ENCODE results near the gene GRHPR.
"Not testable (repeated sequence)": the region's sequence is repeated elsewhere in the genome, so short reads cannot be mapped to it uniquely, and the experiment has no call there.

GRHPR gene

DNA sequence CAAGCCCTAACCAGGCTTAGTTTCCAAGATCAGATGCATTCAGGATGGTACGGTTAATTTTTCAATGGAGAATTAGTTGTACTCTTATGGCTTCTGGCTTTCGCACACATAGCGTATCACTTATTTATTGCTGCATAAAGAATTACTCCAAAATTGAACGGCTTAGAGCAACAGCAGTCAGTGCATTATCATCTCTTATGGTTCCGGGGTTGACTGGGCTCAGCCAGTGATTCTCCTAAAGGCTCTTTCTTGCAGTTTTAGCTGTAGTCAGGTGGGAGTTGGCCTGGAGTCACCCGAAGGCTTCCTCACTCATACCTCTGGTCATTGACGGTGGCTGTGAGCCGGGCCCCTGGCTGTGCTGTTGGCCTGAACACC lies 595 bp upstream of the GRHPR start:
- no peaks in the 10 kb centered on the region for H3K27me3 ChIP-seq (ENCODE audit: control insufficient read depth, insufficient read depth, low read length)
- H3K4me1 ChIP-seq (ENCODE audit: control insufficient read depth, insufficient read depth, low read length): 0 out of 2 replicates have a peak, but pooled peaks cover 3% of the 10 kb centered on the region
- H3K27ac ChIP-seq (ENCODE audit: low read length): no peak overlapping the region
- WGBS (ENCODE audit: insufficient coverage, insufficient read length): no CpG with 5 or more reads among the region's 8 CpGs
- peaks cover 5% of the 10 kb centered on the region; the same call in 1 of the 2 replicates for H3K36me3 ChIP-seq (ENCODE audit: control insufficient read depth, insufficient read depth, low read length)
- DNase-seq (ENCODE audit: low read depth, low spot score): no peak
- H3K9me3 ChIP-seq (ENCODE audit: control insufficient read depth, insufficient read depth, low read length): no peaks in the 10 kb centered on the region
- peak overlapping the region; percentile 99; the same call in 1 of the 2 replicates for H3K4me3 ChIP-seq (ENCODE audit: low read length)

GRCh38 chr9:37423508-37423907 lies 1.0 kb downstream of the GRHPR start:
- H3K27me3 ChIP-seq (ENCODE audit: control insufficient read depth, insufficient read depth, low read length): no peaks in the 10 kb centered on the region
- DNase-seq (ENCODE audit: low read depth, low spot score): no peak
- no peaks in the 10 kb centered on the region for H3K9me3 ChIP-seq (ENCODE audit: control insufficient read depth, insufficient read depth, low read length)
- no peak overlapping the region for H3K27ac ChIP-seq (ENCODE audit: low read length)
- whole genome bisulfite sequencing (ENCODE audit: insufficient coverage, insufficient read length): no CpG with 5 or more reads among the region's 2 CpGs
- no peak overlapping the region; the same call in 1 of the 2 replicates for H3K4me3 ChIP-seq (ENCODE audit: low read length)
- H3K4me1 ChIP-seq (ENCODE audit: control insufficient read depth, insufficient read depth, low read length): 0 out of 2 replicates have a peak, but pooled peaks cover 3% of the 10 kb centered on the region
- H3K36me3 ChIP-seq (ENCODE audit: control insufficient read depth, insufficient read depth, low read length): peaks cover 16% of the 10 kb centered on the region

- Histone ChIP-seq H3K36me3 (ENCODE audit: control insufficient read depth, insufficient read depth, low read length) (peaks cover 22% of the 10 kb centered on the region), H3K27me3 (ENCODE audit: control insufficient read depth, insufficient read depth, low read length) (no peaks in the 10 kb centered on the region), H3K4me3 (ENCODE audit: low read length) (no peak overlapping the region), H3K27ac (ENCODE audit: low read length) (no peak overlapping the region), H3K9me3 (ENCODE audit: control insufficient read depth, insufficient read depth, low read length) (no peaks in the 10 kb centered on the region), H3K4me1 (ENCODE audit: control insufficient read depth, insufficient read depth, low read length) (0 out of 2 replicates have a peak, but pooled peaks cover 3% of the 10 kb centered on the region)
- DNase-seq (ENCODE audit: low read depth, low spot score): no peak
- WGBS (ENCODE audit: insufficient coverage, insufficient read length): no CpG with 5 or more reads among the region's 8 CpGs
These were observed 1.7 kb downstream of the GRHPR start for GRCh38 chr9:37424204-37424685.

GRCh38 chr9:37424686-37425297 lies 2.3 kb downstream of the GRHPR start:
- no peaks in the 10 kb centered on the region for H3K9me3 ChIP-seq (ENCODE audit: control insufficient read depth, insufficient read depth, low read length)
- WGBS (ENCODE audit: insufficient coverage, insufficient read length): no CpG with 5 or more reads among the region's 18 CpGs
- peaks cover 22% of the 10 kb centered on the region for H3K36me3 ChIP-seq (ENCODE audit: control insufficient read depth, insufficient read depth, low read length)
- H3K4me3 ChIP-seq (ENCODE audit: low read length): no peak overlapping the region
- 0 out of 2 replicates have a peak, but pooled peaks cover 3% of the 10 kb centered on the region for H3K4me1 ChIP-seq (ENCODE audit: control insufficient read depth, insufficient read depth, low read length)
- H3K27ac ChIP-seq (ENCODE audit: low read length): no peak overlapping the region
- DNase-seq (ENCODE audit: low read depth, low spot score): no peak
- H3K27me3 ChIP-seq (ENCODE audit: control insufficient read depth, insufficient read depth, low read length): no peaks in the 10 kb centered on the region

DNA sequence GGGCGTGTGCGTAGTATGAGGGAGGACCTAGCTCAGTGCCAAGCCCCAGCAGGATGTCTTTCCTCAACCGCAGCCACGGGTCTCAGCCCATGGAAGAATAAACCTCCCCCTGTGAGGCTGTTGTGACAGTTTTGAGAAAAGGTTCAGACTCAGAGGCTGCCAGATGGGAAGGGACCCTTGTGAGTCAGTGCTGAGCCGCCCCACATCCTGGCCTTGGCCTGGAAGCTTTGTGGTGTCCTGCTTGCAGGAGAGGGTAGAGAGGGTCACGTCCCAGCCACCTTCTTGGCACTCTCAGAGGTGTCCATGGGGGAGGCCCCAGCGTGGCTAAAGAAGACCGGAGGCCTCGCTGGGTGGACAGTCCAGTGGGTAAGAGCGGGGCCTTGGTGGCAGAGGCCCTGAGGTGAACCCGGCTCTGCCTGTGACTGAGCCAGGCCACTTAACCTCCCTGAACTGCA lies 2.8 kb downstream of the GRHPR start:
- no CpG with 5 or more reads among the region's 11 CpGs for WGBS (ENCODE audit: insufficient coverage, insufficient read length)

GRCh38 chr9:37426431-37426830 lies 3.9 kb downstream of the GRHPR start:
- H3K9me3 ChIP-seq (ENCODE audit: control insufficient read depth, insufficient read depth, low read length); H3K27ac ChIP-seq (ENCODE audit: low read length); H3K4me1 ChIP-seq (ENCODE audit: control insufficient read depth, insufficient read depth, low read length); H3K27me3 ChIP-seq (ENCODE audit: control insufficient read depth, insufficient read depth, low read length); H3K4me3 ChIP-seq (ENCODE audit: low read length); DNase-seq (ENCODE audit: low read depth, low spot score): not testable (repeated sequence)
- no CpG with 5 or more reads among the region's 15 CpGs for WGBS (ENCODE audit: insufficient coverage, insufficient read length)
- H3K36me3 ChIP-seq (ENCODE audit: control insufficient read depth, insufficient read depth, low read length): peaks cover 29% of the 10 kb centered on the region

More for the DNA sequence above, 2.8 kb downstream of the GRHPR start:
- DNase-seq (ENCODE audit: low read depth, low spot score): no peak
- 0 out of 2 replicates have a peak, but pooled peaks cover 3% of the 10 kb centered on the region for H3K4me1 ChIP-seq (ENCODE audit: control insufficient read depth, insufficient read depth, low read length)
- no peak overlapping the region for H3K27ac ChIP-seq (ENCODE audit: low read length)
- peaks cover 22% of the 10 kb centered on the region for H3K36me3 ChIP-seq (ENCODE audit: control insufficient read depth, insufficient read depth, low read length)
- H3K9me3 ChIP-seq (ENCODE audit: control insufficient read depth, insufficient read depth, low read length): no peaks in the 10 kb centered on the region
- H3K27me3 ChIP-seq (ENCODE audit: control insufficient read depth, insufficient read depth, low read length): no peaks in the 10 kb centered on the region
- H3K4me3 ChIP-seq (ENCODE audit: low read length): no peak overlapping the region

DNA sequence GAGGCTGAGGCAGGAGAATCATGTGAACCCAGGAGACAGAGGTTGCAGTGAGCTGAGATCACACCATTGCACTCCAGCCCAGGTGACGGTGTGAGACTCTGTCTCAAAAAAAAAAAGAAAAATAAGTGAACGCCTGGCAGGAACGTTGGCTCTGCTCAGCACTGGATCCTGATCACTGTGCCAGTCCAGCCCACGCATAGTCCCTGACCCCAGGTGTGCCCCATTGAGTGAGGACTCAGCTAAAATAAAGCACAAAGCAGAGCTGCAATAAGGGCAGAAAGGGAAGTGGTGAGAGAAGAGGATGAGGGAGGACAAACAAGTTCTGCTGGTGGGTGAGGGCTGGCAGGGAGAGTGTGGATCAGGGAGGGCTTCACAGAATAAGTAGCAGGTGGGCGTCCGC lies 4.3 kb downstream of the GRHPR start:
- no peak overlapping the region for H3K27ac ChIP-seq (ENCODE audit: low read length)
- no peaks in the 10 kb centered on the region for H3K9me3 ChIP-seq (ENCODE audit: control insufficient read depth, insufficient read depth, low read length)
- no peaks in the 10 kb centered on the region for H3K27me3 ChIP-seq (ENCODE audit: control insufficient read depth, insufficient read depth, low read length)
- H3K4me1 ChIP-seq (ENCODE audit: control insufficient read depth, insufficient read depth, low read length): 0 out of 2 replicates have a peak, but pooled peaks cover 3% of the 10 kb centered on the region
- WGBS (ENCODE audit: insufficient coverage, insufficient read length): no CpG with 5 or more reads among the region's 6 CpGs
- no peak overlapping the region for H3K4me3 ChIP-seq (ENCODE audit: low read length)
- DNase-seq (ENCODE audit: low read depth, low spot score): no peak
- H3K36me3 ChIP-seq (ENCODE audit: control insufficient read depth, insufficient read depth, low read length): peaks cover 31% of the 10 kb centered on the region

DNA sequence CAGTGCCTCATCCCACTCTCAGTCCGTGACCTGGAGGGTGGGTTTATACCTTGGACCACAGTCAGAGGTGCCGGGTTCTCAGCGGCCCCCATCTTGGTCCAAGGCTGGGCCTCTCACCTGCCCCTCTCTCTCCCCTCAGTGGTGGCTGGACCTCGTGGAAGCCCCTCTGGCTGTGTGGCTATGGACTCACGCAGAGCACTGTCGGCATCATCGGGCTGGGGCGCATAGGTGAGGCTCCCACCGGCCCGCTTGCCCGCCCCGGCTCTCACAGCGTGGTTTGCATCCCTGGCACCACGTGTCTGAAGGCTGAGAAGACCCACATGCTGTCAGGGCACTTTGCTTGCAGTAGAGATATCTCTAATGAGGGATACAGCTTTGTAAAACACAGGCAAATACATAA lies 5.8 kb downstream of the GRHPR start:
- no peak overlapping the region for H3K27ac ChIP-seq (ENCODE audit: low read length)

GRCh38 chr9:37429441-37430285 lies 7.2 kb downstream of the GRHPR start:
- WGBS (ENCODE audit: insufficient coverage, insufficient read length): no CpG with 5 or more reads among the region's 17 CpGs
- Histone ChIP-seq H3K36me3 (ENCODE audit: control insufficient read depth, insufficient read depth, low read length) (peaks cover 33% of the 10 kb centered on the region), H3K4me1 (ENCODE audit: control insufficient read depth, insufficient read depth, low read length) (peaks cover 4% of the 10 kb centered on the region; the same call in 1 of the 2 replicates), H3K27me3 (ENCODE audit: control insufficient read depth, insufficient read depth, low read length) (no peaks in the 10 kb centered on the region), H3K9me3 (ENCODE audit: control insufficient read depth, insufficient read depth, low read length) (no peaks in the 10 kb centered on the region), H3K27ac (ENCODE audit: low read length) (no peak overlapping the region), H3K4me3 (ENCODE audit: low read length) (no peak overlapping the region)
- no peak for DNase-seq (ENCODE audit: low read depth, low spot score)

More for the DNA sequence above, 5.8 kb downstream of the GRHPR start:
- Histone ChIP-seq H3K4me1 (ENCODE audit: control insufficient read depth, insufficient read depth, low read length) (0 out of 2 replicates have a peak, but pooled peaks cover 3% of the 10 kb centered on the region), H3K36me3 (ENCODE audit: control insufficient read depth, insufficient read depth, low read length) (peaks cover 33% of the 10 kb centered on the region), H3K4me3 (ENCODE audit: low read length) (no peak overlapping the region), H3K9me3 (ENCODE audit: control insufficient read depth, insufficient read depth, low read length) (no peaks in the 10 kb centered on the region), H3K27me3 (ENCODE audit: control insufficient read depth, insufficient read depth, low read length) (no peaks in the 10 kb centered on the region)
- no peak for DNase-seq (ENCODE audit: low read depth, low spot score)
- WGBS (ENCODE audit: insufficient coverage, insufficient read length): no CpG with 5 or more reads among the region's 14 CpGs

DNA sequence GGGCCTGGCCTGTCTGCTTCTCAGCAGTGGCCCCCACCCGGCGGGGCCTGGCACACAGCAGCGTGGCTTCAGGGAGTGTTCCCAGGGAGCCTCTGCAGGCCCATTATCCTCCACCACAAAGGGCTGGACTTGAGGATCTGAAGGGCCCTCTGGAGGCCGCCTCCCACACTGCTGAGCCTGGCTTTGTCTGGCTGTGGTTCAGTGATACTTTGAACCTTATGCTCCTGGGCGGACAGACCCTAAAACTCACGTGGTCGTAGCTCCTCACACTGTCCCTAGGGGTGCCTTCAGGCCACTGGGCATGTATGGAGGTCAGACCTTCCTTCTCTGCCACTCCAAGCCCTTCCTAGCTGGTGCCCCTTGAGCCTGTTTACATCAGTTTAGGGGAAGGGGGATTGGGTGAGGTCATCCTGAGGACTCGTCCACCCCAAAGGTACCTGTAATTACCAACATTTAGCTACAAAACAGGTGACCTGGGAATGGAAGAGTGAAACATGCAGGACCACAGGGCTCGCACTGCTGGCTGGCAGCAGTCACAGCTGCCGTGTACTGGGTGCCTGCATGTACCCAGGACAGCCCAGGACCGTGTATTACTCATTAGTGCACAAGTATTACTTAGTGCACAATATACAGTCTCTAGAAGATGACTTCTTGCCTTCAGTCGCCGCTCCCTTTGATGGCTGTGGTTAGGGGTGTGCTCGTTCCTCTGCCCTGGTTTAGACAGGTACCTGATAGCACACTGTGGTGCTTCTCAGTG lies 8.5 kb downstream of the GRHPR start:
- Histone ChIP-seq H3K36me3 (ENCODE audit: control insufficient read depth, insufficient read depth, low read length) (peaks cover 37% of the 10 kb centered on the region), H3K4me1 (ENCODE audit: control insufficient read depth, insufficient read depth, low read length) (peaks cover 4% of the 10 kb centered on the region; the same call in 1 of the 2 replicates), H3K9me3 (ENCODE audit: control insufficient read depth, insufficient read depth, low read length) (no peaks in the 10 kb centered on the region), H3K27ac (ENCODE audit: low read length) (no peak overlapping the region), H3K4me3 (ENCODE audit: low read length) (no peak overlapping the region), H3K27me3 (ENCODE audit: control insufficient read depth, insufficient read depth, low read length) (no peaks in the 10 kb centered on the region)
- no CpG with 5 or more reads among the region's 14 CpGs for WGBS (ENCODE audit: insufficient coverage, insufficient read length)
- no peak for DNase-seq (ENCODE audit: low read depth, low spot score)
